ENCODE data around the gene ATP9B.

GRCh38 chr18:79257480-79257879 is 188.3 kb downstream of the ATP9B start:
- TF ChIP-seq CTCF (IDR thresholded peaks at IDR 0.05), result no peak
- no peak for TF ChIP-seq POLR2A (IDR thresholded peaks at IDR 0.05)
